HG03045 (cell line): ENCODE measurements around the gene LZTS2.
A peak's percentile ranks its signal among the peaks of the same experiment; 100 is the strongest.
"Not testable (repeated sequence)": the region's sequence is repeated elsewhere in the genome, so short reads cannot be mapped to it uniquely, and the experiment has no call there.

Experiments
- ATAC-seq: cut with Tn5 transposase; IDR thresholded peaks from one replicate; pipeline ENCODE4 v1.9.1; 2021; ENCODE audit warnings: mild to moderate bottlenecking, moderate library complexity; ENCODE audit not compliant: unreplicated experiment

LZTS2 gene

GRCh38 chr10:101031128-101031795 is 31.7 kb downstream of the LZTS2 start, which contains the start of the genes PDZD7 and SFXN3:
TSS of gene PDZD7 (minus strand) at chr10:101031129. CDS start at chr10:101030219, 910 bp downstream.
TSS of gene SFXN3 (plus strand) at chr10:101031234. CDS start at chr10:101034695, 3,461 bp downstream.
- peak; percentile 94 for ATAC-seq

DNA sequence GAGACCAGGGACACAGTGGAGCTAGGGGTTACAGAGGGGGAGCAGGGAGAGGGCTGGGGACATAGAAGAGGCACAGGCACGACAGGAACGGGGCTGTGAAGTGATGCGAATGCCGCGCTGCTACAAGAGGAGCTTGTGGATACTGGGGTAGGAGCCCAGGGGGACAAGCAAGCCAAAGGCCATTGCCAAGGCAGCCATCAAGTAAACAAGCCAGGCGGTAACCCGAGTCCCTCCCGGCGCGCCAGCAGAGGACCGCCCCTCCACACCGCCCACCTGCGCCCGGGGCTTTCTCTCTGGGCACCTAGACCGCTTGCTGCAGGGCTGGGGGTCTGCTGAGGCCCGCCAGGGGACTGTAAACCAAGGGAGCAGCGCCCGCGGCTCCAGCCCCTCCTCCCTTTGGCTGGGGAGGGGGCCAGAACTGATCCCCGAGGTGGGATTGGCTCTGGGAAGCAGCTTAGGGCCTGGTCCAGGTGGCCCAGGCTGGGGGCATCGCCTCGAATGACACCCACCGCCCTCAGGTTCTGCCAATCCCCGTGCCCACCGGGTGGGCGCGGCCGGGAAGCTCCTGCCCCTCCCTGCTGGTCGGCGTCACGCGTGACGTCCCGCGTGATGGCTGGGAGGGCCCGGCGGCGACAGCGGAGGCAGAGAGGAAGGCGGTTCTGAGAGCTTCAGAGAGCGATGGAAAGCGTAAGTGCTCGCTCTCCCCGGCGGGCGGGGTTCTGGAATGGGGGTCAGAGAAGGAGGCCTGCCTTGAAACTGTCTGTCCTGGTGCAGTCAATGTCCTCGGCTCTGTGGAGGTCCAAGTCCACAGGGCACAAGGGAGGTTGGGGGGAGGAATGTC is 32.4 kb downstream of the LZTS2 start:
- peak; percentile 48 for ATAC-seq

DNA sequence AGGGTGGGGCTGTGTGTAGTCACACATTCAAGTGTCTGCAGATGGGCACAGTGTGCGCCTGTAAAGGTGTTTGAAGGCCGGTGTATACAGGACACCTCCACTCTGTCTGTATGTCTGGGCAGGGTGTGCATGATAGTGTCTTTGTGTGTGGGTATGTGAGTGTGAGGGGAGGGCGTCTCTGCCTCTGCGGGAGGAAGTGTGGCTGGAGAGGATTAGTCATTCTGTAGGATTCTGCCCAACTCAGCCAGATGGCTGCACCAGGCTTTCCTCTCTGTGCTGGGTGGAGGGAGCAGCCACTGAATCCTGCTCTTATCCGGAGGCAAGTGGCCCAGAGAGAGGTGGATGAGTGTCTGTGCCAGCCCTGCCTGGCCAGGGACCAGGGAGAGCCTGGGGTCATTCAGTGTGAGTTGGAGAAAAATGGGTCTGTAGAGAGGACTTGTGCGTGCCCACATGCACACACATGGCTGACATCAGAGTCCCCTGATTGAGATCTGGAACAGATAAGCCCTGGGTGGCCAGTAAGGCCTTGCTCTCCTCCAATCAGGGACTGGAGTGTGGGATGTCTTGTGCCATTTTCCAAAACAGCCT is 33.1 kb downstream of the LZTS2 start:
- ATAC-seq, result peak; percentile 8

- ATAC-seq, result no peak
Measured at GRCh38 chr10:101033276-101033675, 33.7 kb downstream of the LZTS2 start.

DNA sequence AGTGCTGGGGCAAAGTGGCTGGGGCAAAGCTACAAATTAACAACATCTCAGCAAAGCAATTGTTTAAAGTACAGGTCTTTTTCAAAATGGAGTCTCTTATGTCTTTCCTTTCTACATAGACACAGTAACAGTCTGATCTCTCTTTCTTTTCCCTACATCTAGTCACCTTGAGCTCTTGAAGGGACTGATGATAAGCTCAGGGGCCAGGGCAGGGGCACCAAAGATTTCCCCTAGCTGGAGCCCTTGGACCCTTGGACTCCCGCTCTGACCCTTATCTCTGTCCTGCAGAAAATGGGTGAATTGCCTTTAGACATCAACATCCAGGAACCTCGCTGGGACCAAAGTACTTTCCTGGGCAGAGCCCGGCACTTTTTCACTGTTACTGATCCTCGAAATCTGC is 34.8 kb downstream of the LZTS2 start:
- not testable (repeated sequence) for ATAC-seq

GRCh38 chr10:101035314-101035713 is 35.7 kb downstream of the LZTS2 start:
- ATAC-seq, result no peak

GRCh38 chr10:101035916-101036702 is 36.5 kb downstream of the LZTS2 start:
- ATAC-seq, result no peak

DNA sequence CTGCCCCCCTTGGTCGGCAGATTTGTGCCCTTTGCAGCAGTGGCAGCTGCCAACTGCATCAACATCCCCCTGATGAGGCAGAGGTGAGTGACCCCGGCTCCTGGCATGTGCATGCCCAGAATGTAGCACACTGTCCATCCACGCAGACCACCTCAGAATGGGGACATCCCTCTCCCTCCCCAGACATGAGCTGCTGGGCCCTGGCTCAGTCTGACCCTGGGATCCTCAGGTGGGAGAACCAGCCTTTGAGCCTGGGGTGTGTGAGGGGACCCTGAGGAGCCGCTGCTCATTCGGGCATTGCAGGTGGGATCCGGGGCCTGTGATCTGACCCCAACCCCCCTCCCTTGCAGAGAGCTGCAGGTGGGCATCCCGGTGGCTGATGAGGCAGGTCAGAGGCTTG is 37.1 kb downstream of the LZTS2 start:
- ATAC-seq, result no peak

- ATAC-seq, result no peak
Measured at GRCh38 chr10:101038484-101038883, 38.9 kb downstream of the LZTS2 start.

GRCh38 chr10:101040061-101040460 is 40.5 kb downstream of the LZTS2 start:
- ATAC-seq, result no peak

- ATAC-seq, result no peak
Measured at GRCh38 chr10:101040851-101041250, 41.2 kb downstream of the LZTS2 start.

GRCh38 chr10:101041252-101041761 is 41.7 kb downstream of the LZTS2 start:
- peak; percentile 56 for ATAC-seq

DNA sequence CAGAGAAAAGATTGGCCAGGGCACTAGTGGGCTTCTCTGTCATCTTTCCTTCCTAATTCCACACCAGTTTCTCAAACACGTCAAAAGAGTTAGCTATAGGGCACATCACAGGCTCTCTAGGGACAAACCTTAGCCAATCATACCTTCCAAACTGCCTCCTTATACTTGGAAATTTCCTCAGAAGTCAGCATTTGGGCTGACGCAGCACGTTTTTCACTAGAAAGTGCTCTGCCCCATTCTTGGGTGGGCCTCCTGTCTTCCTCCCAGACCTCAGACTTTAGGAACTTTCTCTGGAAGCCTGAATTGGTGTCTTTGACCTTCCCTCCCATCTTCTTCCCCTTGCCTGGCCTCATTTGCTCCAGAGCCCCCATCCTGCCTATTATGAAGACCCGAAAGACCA is 42.5 kb downstream of the LZTS2 start:
- no peak for ATAC-seq

GRCh38 chr10:101042667-101043362 is 43.2 kb downstream of the LZTS2 start:
- peak; percentile 96 for ATAC-seq

DNA sequence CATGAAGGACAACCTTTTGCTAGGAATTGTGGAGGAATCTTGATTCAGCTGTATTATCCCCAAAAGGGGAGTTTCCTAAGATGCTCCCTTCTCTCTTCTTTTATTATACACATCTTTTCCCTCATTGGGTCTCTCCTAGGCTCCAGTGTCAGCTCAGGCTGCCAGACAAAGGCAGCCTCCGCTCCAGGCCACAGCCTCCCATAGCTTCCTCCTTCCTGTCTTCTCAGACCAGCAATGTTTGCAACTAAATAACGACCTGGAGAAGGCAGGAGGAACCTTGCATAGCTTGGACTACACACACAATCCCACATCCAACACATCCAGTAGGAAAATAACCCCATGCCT is 43.7 kb downstream of the LZTS2 start:
- ATAC-seq, result no peak

GRCh38 chr10:101044117-101044516 is 44.5 kb downstream of the LZTS2 start:
- ATAC-seq, result no peak

DNA sequence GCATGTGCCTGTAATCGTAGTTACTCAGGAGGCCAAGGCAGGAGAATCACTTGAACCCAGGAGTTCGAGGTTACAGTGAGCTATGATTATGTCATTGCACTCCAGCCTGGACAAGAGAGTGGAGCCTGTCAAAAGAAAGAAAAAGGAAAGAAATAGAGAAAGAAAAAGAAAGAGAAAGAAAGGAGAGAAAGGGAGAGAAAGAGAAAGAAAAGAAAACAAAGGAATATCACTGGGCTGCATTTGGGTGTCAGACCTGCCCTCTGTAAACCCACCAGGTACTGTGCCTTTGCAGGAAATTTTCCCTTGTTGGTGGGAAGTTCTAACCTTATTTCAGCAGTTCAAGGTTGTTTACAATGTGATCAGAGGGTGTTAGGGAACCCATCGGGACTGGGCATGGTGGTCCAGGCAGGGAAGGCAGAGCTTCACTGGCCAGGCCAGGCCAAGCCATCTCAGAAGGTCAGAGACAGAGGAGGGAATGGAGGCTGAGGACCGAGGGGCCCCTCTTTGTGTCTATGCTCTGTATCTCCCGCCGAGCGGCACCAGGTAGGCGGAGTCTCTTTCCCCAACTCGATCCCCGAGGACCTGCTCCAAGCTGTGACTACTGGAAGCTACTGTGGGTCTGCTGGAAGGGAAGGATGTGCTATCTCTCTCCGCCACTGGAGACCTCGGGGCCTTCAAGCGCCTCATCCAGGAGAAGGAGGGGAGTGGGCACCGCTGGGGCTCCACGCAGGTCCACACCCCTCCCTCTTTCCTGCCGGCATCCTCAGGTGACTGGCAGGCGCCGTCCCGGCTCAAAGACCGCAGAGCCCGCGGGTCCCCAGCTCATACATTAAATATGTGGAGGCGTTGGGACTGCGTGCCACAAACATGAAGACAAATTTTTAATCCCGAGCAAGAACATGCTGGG is 47.0 kb downstream of the LZTS2 start:
- ATAC-seq, result no peak

- no peak for ATAC-seq
Measured at GRCh38 chr10:101047268-101047667, 47.7 kb downstream of the LZTS2 start.
